Mesothelial cell of epicardium (in vitro differentiated cells): Measurements from ENCODE around the gene MAD1L1. TPM values are rescaled to one million over a fixed set of nuclear protein-coding genes. Genes with fewer than 3 reads are reported as not detected.

Experiments used
- DNase-seq, 2 experiments: peaks; one replicate each; pipeline ENCODE4 v3.0.0; 2021; ENCODE audit warnings: low spot score in 2 of 2; ENCODE audit not compliant: unreplicated experiment in 2 of 2
- H3K27ac Mint-ChIP-seq: 2 replicates; pipeline ENCODE4 v1.8.0; 2021; ENCODE audit warnings: mixed read lengths
- H3K27me3 Mint-ChIP-seq: 2 replicates; pipeline ENCODE4 v1.8.0; 2021; ENCODE audit warnings: low read depth, mixed read lengths
- H3K36me3 Mint-ChIP-seq: 2 replicates; pipeline ENCODE4 v1.8.0; 2021; ENCODE audit warnings: mixed read lengths
- H3K4me1 Mint-ChIP-seq: 2 replicates; pipeline ENCODE4 v1.8.0; 2021; ENCODE audit warnings: mixed read lengths
- H3K4me3 Mint-ChIP-seq: 2 replicates; pipeline ENCODE4 v1.8.0; 2021; ENCODE audit warnings: mild to moderate bottlenecking, moderate library complexity, mixed read lengths
- H3K9me3 Mint-ChIP-seq: 2 replicates; pipeline ENCODE4 v1.8.0; 2021; ENCODE audit warnings: mixed read lengths
- CTCF ChIP-seq: fragments of 200-600 bp; sonication (generic); IDR thresholded peaks from one replicate; pipeline ENCODE4 v1.5.0; 2021; ENCODE audit warnings: antibody characterized with exemption; ENCODE audit not compliant: unreplicated experiment
- total RNA-seq: library from RNA; stranded (reverse); gene quantifications from 3 replicates; pipeline ENCODE4 v1.2.1, GENCODE V29; 2021

Gene MAD1L1
- total RNA-seq, 1 donor from 2014 or later: 45.0 TPM

GRCh38 chr7:2263176-2263575 lies 30.4 kb upstream of the MAD1L1 start:
- Mint-ChIP-seq H3K9me3 (no peaks in the 10 kb centered on the region), H3K27ac (no peak overlapping the region), H3K27me3 (no peaks in the 10 kb centered on the region), H3K4me1 (peaks cover 7% of the 10 kb centered on the region), H3K4me3 (no peak overlapping the region), H3K36me3 (peaks cover 24% of the 10 kb centered on the region)
- DNase-seq: no peak
- no peak for TF ChIP-seq CTCF

- H3K27me3 Mint-ChIP-seq: no peaks in the 10 kb centered on the region
- H3K4me1 Mint-ChIP-seq: peaks cover 7% of the 10 kb centered on the region
- peaks cover 25% of the 10 kb centered on the region for H3K36me3 Mint-ChIP-seq
- no peaks in the 10 kb centered on the region for H3K9me3 Mint-ChIP-seq
- H3K4me3 Mint-ChIP-seq: no peak overlapping the region
- DNase-seq: no peak
- peak overlapping the region; percentile 39 for H3K27ac Mint-ChIP-seq
- TF ChIP-seq CTCF: no peak
Measured at GRCh38 chr7:2261611-2262010, 28.9 kb upstream of the MAD1L1 start.

GRCh38 chr7:2260820-2261219 lies 28.1 kb upstream of the MAD1L1 start:
- Mint-ChIP-seq H3K4me3 (no peak overlapping the region), H3K9me3 (no peaks in the 10 kb centered on the region), H3K27ac (peak overlapping the region; percentile 65), H3K27me3 (no peaks in the 10 kb centered on the region), H3K36me3 (peaks cover 26% of the 10 kb centered on the region), H3K4me1 (peaks cover 7% of the 10 kb centered on the region)
- DNase-seq: peak; percentile 80 to 92
- TF ChIP-seq CTCF: no peak

- H3K27ac Mint-ChIP-seq: no peak overlapping the region
- peaks cover 7% of the 10 kb centered on the region for H3K4me1 Mint-ChIP-seq
- no peak for TF ChIP-seq CTCF
- no peak overlapping the region for H3K4me3 Mint-ChIP-seq
- peaks cover 24% of the 10 kb centered on the region for H3K36me3 Mint-ChIP-seq
- H3K27me3 Mint-ChIP-seq: no peaks in the 10 kb centered on the region
- DNase-seq: no peak
- H3K9me3 Mint-ChIP-seq: no peaks in the 10 kb centered on the region
Measured at GRCh38 chr7:2259480-2259879, 26.7 kb upstream of the MAD1L1 start.

- Mint-ChIP-seq H3K9me3 (no peaks in the 10 kb centered on the region), H3K36me3 (peaks cover 18% of the 10 kb centered on the region), H3K4me1 (peaks cover 7% of the 10 kb centered on the region), H3K4me3 (no peak overlapping the region), H3K27ac (no peak overlapping the region), H3K27me3 (no peaks in the 10 kb centered on the region)
- DNase-seq: no peak
- TF ChIP-seq CTCF: no peak
Measured at GRCh38 chr7:2258661-2259365, 26.1 kb upstream of the MAD1L1 start.
